Nephron (organoid): ENCODE results near the gene KCNIP4.

Source experiments
- H3K27ac Mint-ChIP-seq, 3 experiments: 2 replicates each; pipeline ENCODE4 v1.8.0; 2020; ENCODE audit warnings: mixed read lengths in 3 of 3, mild to moderate bottlenecking in 2 of 3, moderate library complexity in 1 of 3
- H3K27me3 Mint-ChIP-seq: 2 replicates; pipeline ENCODE4 v1.8.0; 2021; ENCODE audit warnings: low read depth, mild to moderate bottlenecking, moderate library complexity, mixed read lengths
- H3K36me3 Mint-ChIP-seq: 2 replicates; pipeline ENCODE4 v1.8.0; 2020; ENCODE audit warnings: low read depth, mixed read lengths
- H3K4me1 Mint-ChIP-seq: 2 replicates; pipeline ENCODE4 v1.8.0; 2020; ENCODE audit warnings: mixed read lengths
- H3K4me3 Mint-ChIP-seq, 3 experiments: 2 replicates each; pipeline ENCODE4 v1.8.0; 2020; ENCODE audit warnings: mild to moderate bottlenecking in 3 of 3, mixed read lengths in 3 of 3, moderate library complexity in 2 of 3
- H3K9me3 Mint-ChIP-seq: 2 replicates; pipeline ENCODE4 v1.8.0; 2020; ENCODE audit warnings: mixed read lengths
- CTCF ChIP-seq, 3 experiments: fragments of 200-600 bp; sonication (generic); IDR thresholded peaks; one replicate each; pipeline ENCODE4 v1.5.0; 2021; ENCODE audit warnings: antibody characterized with exemption in 3 of 3; ENCODE audit not compliant: unreplicated experiment in 3 of 3

Gene KCNIP4

GRCh38 chr4:21529214-21529613, 419.4 kb downstream of the KCNIP4 start:
- no peak for TF ChIP-seq CTCF (IDR thresholded peaks at IDR 0.05; ENCODE audit: unreplicated experiment in 3 of 3)
- Mint-ChIP-seq H3K4me1 (no peaks in the 10 kb centered on the region), H3K9me3 (no peaks in the 10 kb centered on the region), H3K4me3 (no peak overlapping the region), H3K27ac (no peak overlapping the region), H3K27me3 (no peaks in the 10 kb centered on the region), H3K36me3 (no peaks in the 10 kb centered on the region)

GRCh38 chr4:21522296-21522695, 426.3 kb downstream of the KCNIP4 start:
- no peak for TF ChIP-seq CTCF (IDR thresholded peaks at IDR 0.05; ENCODE audit: unreplicated experiment in 3 of 3)
- no peaks in the 10 kb centered on the region for H3K9me3 Mint-ChIP-seq
- H3K27me3 Mint-ChIP-seq, result peaks cover 3% of the 10 kb centered on the region
- no peaks in the 10 kb centered on the region for H3K36me3 Mint-ChIP-seq
- no peaks in the 10 kb centered on the region for H3K4me1 Mint-ChIP-seq
- no peak overlapping the region for H3K27ac Mint-ChIP-seq
- H3K4me3 Mint-ChIP-seq, result no peak overlapping the region

- H3K9me3 Mint-ChIP-seq, result no peaks in the 10 kb centered on the region
- H3K4me1 Mint-ChIP-seq, result no peaks in the 10 kb centered on the region
- no peak overlapping the region for H3K27ac Mint-ChIP-seq
- TF ChIP-seq CTCF (IDR thresholded peaks at IDR 0.05; ENCODE audit: unreplicated experiment in 3 of 3), result no peak
- no peaks in the 10 kb centered on the region for H3K36me3 Mint-ChIP-seq
- peaks cover 5% of the 10 kb centered on the region for H3K27me3 Mint-ChIP-seq
- no peak overlapping the region for H3K4me3 Mint-ChIP-seq
Measured at GRCh38 chr4:21517126-21517859, 431.3 kb downstream of the KCNIP4 start.

- H3K4me1 Mint-ChIP-seq, result no peaks in the 10 kb centered on the region
- no peak overlapping the region for H3K4me3 Mint-ChIP-seq
- TF ChIP-seq CTCF (IDR thresholded peaks at IDR 0.05; ENCODE audit: unreplicated experiment in 3 of 3), result no peak
- H3K27ac Mint-ChIP-seq, result no peak overlapping the region
- H3K9me3 Mint-ChIP-seq, result no peaks in the 10 kb centered on the region
- peaks cover 5% of the 10 kb centered on the region for H3K27me3 Mint-ChIP-seq
- H3K36me3 Mint-ChIP-seq, result no peaks in the 10 kb centered on the region
Measured at GRCh38 chr4:21514022-21514694, 434.4 kb downstream of the KCNIP4 start.

- peak; percentile 51 to 78 (median 57) for TF ChIP-seq CTCF (IDR thresholded peaks at IDR 0.05; ENCODE audit: unreplicated experiment in 3 of 3)
- Mint-ChIP-seq H3K27me3 (peaks cover 5% of the 10 kb centered on the region), H3K27ac (no peak overlapping the region), H3K4me1 (no peaks in the 10 kb centered on the region), H3K4me3 (no peak overlapping the region), H3K9me3 (no peaks in the 10 kb centered on the region), H3K36me3 (no peaks in the 10 kb centered on the region)
Measured at GRCh38 chr4:21512353-21512752, 436.2 kb downstream of the KCNIP4 start.

- H3K9me3 Mint-ChIP-seq, result no peaks in the 10 kb centered on the region
- no peaks in the 10 kb centered on the region for H3K36me3 Mint-ChIP-seq
- peak; percentile 25 to 38 (median 29) for TF ChIP-seq CTCF (IDR thresholded peaks at IDR 0.05; ENCODE audit: unreplicated experiment in 3 of 3)
- H3K4me3 Mint-ChIP-seq, result no peak overlapping the region
- H3K27me3 Mint-ChIP-seq, result peaks cover 2% of the 10 kb centered on the region
- H3K4me1 Mint-ChIP-seq, result no peaks in the 10 kb centered on the region
- H3K27ac Mint-ChIP-seq, result no peak overlapping the region
Measured at GRCh38 chr4:21507439-21507838, 441.1 kb downstream of the KCNIP4 start.
